GM12878 (cell line): ENCODE data around the gene LRRC56. TPM values are rescaled to one million over a fixed set of nuclear protein-coding genes. Genes with fewer than 3 reads are reported as not detected.

ENCODE experiments used
- BACH1 ChIP-seq: fragments of 450-650 bp; IDR thresholded peaks from 2 replicates; pipeline ENCODE4 v1.6.1; 2017; ENCODE audit warnings: mild to moderate bottlenecking, borderline replicate concordance
- BCL11A ChIP-seq: IDR thresholded peaks from 2 replicates; pipeline ENCODE4 v1.6.1; 2011; ENCODE audit warnings: low read depth, low read length
- BCL3 ChIP-seq: IDR thresholded peaks from 2 replicates; pipeline ENCODE4 v1.6.1; 2011; ENCODE audit warnings: borderline replicate concordance, low read depth, mild to moderate bottlenecking, moderate library complexity, low read length; ENCODE audit not compliant: insufficient read depth, poor library complexity, severe bottlenecking
- BHLHE40 ChIP-seq, 2 experiments: fragments of 450-650 bp in 1 of 2; IDR thresholded peaks; 2 replicates each; pipeline ENCODE4 v1.6.1; 2011 to 2017; ENCODE audit warnings: low read depth in 2 of 2, borderline replicate concordance in 1 of 2, improper control_type of control experiment in 1 of 2, low read length in 1 of 2, mild to moderate bottlenecking in 1 of 2
- CBX5 ChIP-seq: sonication (generic); IDR thresholded peaks from 2 replicates; pipeline ENCODE4 v1.6.1; 2016; ENCODE audit warnings: low read depth, moderate library complexity, mild to moderate bottlenecking, inconsistent platforms
- CEBPB ChIP-seq, 2 experiments: fragments of 150-350 bp in 1 of 2; IDR thresholded peaks; 2 replicates each; pipeline ENCODE4 v1.6.1; 2012 to 2014; ENCODE audit warnings: low read depth in 2 of 2, low read length in 2 of 2, borderline replicate concordance in 1 of 2, inconsistent platforms in 1 of 2
- CHD2 ChIP-seq: IDR thresholded peaks from 2 replicates; pipeline ENCODE4 v1.6.1; 2011; ENCODE audit warnings: low read depth, low read length, improper control_type of control experiment, borderline replicate concordance
- ESRRA ChIP-seq: IDR thresholded peaks from 2 replicates; pipeline ENCODE4 v1.6.1; 2012; ENCODE audit warnings: mild to moderate bottlenecking, low read length, improper control_type of control experiment
- ETV6 ChIP-seq, 2 experiments: fragments of 450-650 bp in 1 of 2; IDR thresholded peaks in 1 of 2; conservative IDR thresholded peaks in 1 of 2; 2 replicates each; pipeline ENCODE4 v1.6.1; 2014; ENCODE audit warnings: antibody characterized with exemption in 1 of 2, borderline replicate concordance in 1 of 2, low read depth in 1 of 2, mild to moderate bottlenecking in 1 of 2, moderate library complexity in 1 of 2
- KDM1A ChIP-seq: fragments of 200-600 bp; sonication (generic); IDR thresholded peaks from 2 replicates; pipeline ENCODE4 v1.6.1; 2016; ENCODE audit warnings: borderline replicate concordance
- MEF2B ChIP-seq: fragments of 450-650 bp; IDR thresholded peaks from 2 replicates; pipeline ENCODE4 v1.6.1; 2018; ENCODE audit warnings: mild to moderate bottlenecking, moderate library complexity; ENCODE audit not compliant: partially characterized antibody, poor library complexity, severe bottlenecking
- MLLT1 ChIP-seq: fragments of 450-650 bp; IDR thresholded peaks from 2 replicates; pipeline ENCODE4 v1.6.1; 2016; ENCODE audit warnings: mild to moderate bottlenecking
- MTA2 ChIP-seq: fragments of 450-650 bp; IDR thresholded peaks from 2 replicates; pipeline ENCODE4 v1.6.1; 2016; ENCODE audit warnings: low read depth, mild to moderate bottlenecking, moderate library complexity
- NBN ChIP-seq: fragments of 450-650 bp; IDR thresholded peaks from 2 replicates; pipeline ENCODE4 v1.6.1; 2016
- SMARCA5 ChIP-seq: fragments of 450-650 bp; IDR thresholded peaks from 2 replicates; pipeline ENCODE4 v1.6.1; 2017; ENCODE audit warnings: mild to moderate bottlenecking
- SREBF1 ChIP-seq: IDR thresholded peaks from 2 replicates; pipeline ENCODE4 v1.6.1; 2012; ENCODE audit warnings: mild to moderate bottlenecking, low read length
- SUPT20H ChIP-seq: IDR thresholded peaks from 2 replicates; pipeline ENCODE4 v1.6.1; 2011; ENCODE audit warnings: low read depth, mild to moderate bottlenecking, low read length, moderate library complexity, borderline replicate concordance; ENCODE audit not compliant: control insufficient read depth
- TCF7 ChIP-seq: IDR thresholded peaks from 2 replicates; pipeline ENCODE4 v1.6.1; 2014; ENCODE audit warnings: antibody characterized with exemption, borderline replicate concordance
- YY1 ChIP-seq: IDR thresholded peaks from 2 replicates; pipeline ENCODE4 v1.6.1; 2011; ENCODE audit warnings: low read depth, mild to moderate bottlenecking, low read length
- ZBTB40 ChIP-seq: fragments of 450-650 bp; IDR thresholded peaks from 2 replicates; pipeline ENCODE4 v1.6.1; 2016; ENCODE audit warnings: mild to moderate bottlenecking, moderate library complexity, borderline replicate concordance
- ZNF384 ChIP-seq: IDR thresholded peaks from 2 replicates; pipeline ENCODE4 v1.6.1; 2012; ENCODE audit warnings: low read depth, mild to moderate bottlenecking, low read length, improper control_type of control experiment, borderline replicate concordance
- ZZZ3 ChIP-seq: IDR thresholded peaks from 2 replicates; pipeline ENCODE4 v1.6.1; 2011; ENCODE audit warnings: low read depth; ENCODE audit not compliant: control insufficient read depth, insufficient read length
- polyA plus RNA-seq, 11 experiments: library from polyadenylated mRNA; depleted of rRNA in 4 of 11; unstranded in 6 of 11; stranded (reverse) in 5 of 11; fragments of >200 nt; fragmentation: Nextera tagmentation in 4 of 11; fragmentation: Illumina TruSeq in 1 of 11; extraction: Ambion mirVana in 4 of 11; extraction: Trizol in 1 of 11; gene quantifications; 1 replicate in 1 of 11; 2 replicates in 10 of 11; pipeline versions ENCODE4 v1.2.1 to v1.2.3, GENCODE V29; 2011 to 2016; ENCODE audit warnings: inconsistent platforms in 2 of 11, missing spikeins in 2 of 11, low read depth in 1 of 11
- total RNA-seq, 4 experiments: library from RNA; depleted of rRNA in 3 of 4; stranded (reverse); fragments of >200 nt in 3 of 4; fragmentation: Illumina TruSeq in 1 of 4; extraction: Trizol in 1 of 4; gene quantifications; 2 replicates each; pipeline versions ENCODE4 v1.2.1 to v1.2.3, GENCODE V29; 2013 to 2021

The LRRC56 gene
- total and polyA plus RNA-seq, 10 of the 15 experiments (the other 5 are each of a cell fraction or from before 2014, with no cell fraction given) = 0.02 to 1.9 (median 0.75) TPM; not detected in 1

GRCh38 chr11:506238-506994 lies 30.9 kb upstream of the LRRC56 start (continued):
- TF ChIP-seq NBN (peak; percentile 87), ESRRA (0 out of 2 replicates have a peak, but pooled peaks have one; percentile 21), CBX5 (no peak), BACH1 (peak; percentile 68; the same call in 1 of the 2 replicates), BCL11A (no peak), SMARCA5 (no peak), TCF7 (no peak), YY1 (peak; percentile 44), SUPT20H (no peak), MLLT1 (no peak; the same call in none of the 2 replicates), CEBPB (IDR thresholded peaks at IDR 0.05; ENCODE audit: borderline replicate concordance in 1 of 2, low read depth in 2 of 2, low read length in 2 of 2) (no peak), SREBF1 (no peak), ZNF384 (no peak), BHLHE40 (IDR thresholded peaks at IDR 0.05; ENCODE audit: borderline replicate concordance in 1 of 2, low read depth in 2 of 2, low read length in 1 of 2) (peak; percentile 88 to 95), KDM1A (no peak), ZZZ3 (no peak), MEF2B (peak; percentile 62), MTA2 (peak; percentile 22; the same call in 1 of the 2 replicates), BCL3 (peak; percentile 14), CHD2 (no peak), ETV6 (conservative IDR thresholded peaks at IDR 0.05 in 1 of 2, IDR thresholded peaks at IDR 0.05 in 1 of 2; ENCODE audit: borderline replicate concordance in 1 of 2, low read depth in 1 of 2) (no peak), ZBTB40 (peak; percentile 74; the same call in 1 of the 2 replicates)
